Sigmoid colon (tissue), 7 donors: ENCODE results near the gene TAOK1. TPM values are rescaled to one million over a fixed set of nuclear protein-coding genes. Genes with fewer than 3 reads are reported as not detected.
A peak's percentile ranks its signal among the peaks of the same experiment; 100 is the strongest.

Source experiments
- DNase-seq: peaks from one replicate; pipeline ENCODE4 v3.0.0-alpha.2; 2019
- H3K27ac ChIP-seq, 4 donors: fragments of 200-600 bp; sonication (generic); one replicate each; pipeline ENCODE4 v1.5.1; 2016 to 2019; ENCODE audit warnings: mild to moderate bottlenecking in 1 of 4
- H3K27me3 ChIP-seq, 3 donors: fragments of 200-600 bp; sonication (generic); one replicate each; pipeline ENCODE4 v1.5.1; 2019; ENCODE audit warnings: mild to moderate bottlenecking in 1 of 3
- H3K36me3 ChIP-seq, 4 donors: fragments of 200-600 bp; sonication (generic); one replicate each; pipeline ENCODE4 v1.5.1; 2016 to 2019
- H3K4me1 ChIP-seq, 4 donors: fragments of 200-600 bp; sonication (generic); one replicate each; pipeline ENCODE4 v1.5.1; 2017 to 2019
- H3K4me3 ChIP-seq, 4 donors: fragments of 200-600 bp; sonication (generic); one replicate each; pipeline ENCODE4 v1.5.1; 2017 to 2019; ENCODE audit warnings: mild to moderate bottlenecking in 2 of 4, moderate library complexity in 1 of 4
- H3K9me3 ChIP-seq, 4 donors: fragments of 200-600 bp in 3 of 4; sonication (generic) in 3 of 4; one replicate each; pipeline versions ENCODE4 v1.5.1 to v1.6.1; 2013 to 2019
- EP300 ChIP-seq, 4 donors: sonication (generic); formaldehyde crosslinking; IDR thresholded peaks; one replicate each; pipeline ENCODE4 v1.6.1; 2017; ENCODE audit warnings: antibody characterized with exemption in 4 of 4
- POLR2A ChIP-seq, 2 donors: fragments of 450-650 bp; IDR thresholded peaks; one replicate each; pipeline ENCODE4 v1.6.1; 2016; ENCODE audit warnings: antibody characterized with exemption in 2 of 2, mild to moderate bottlenecking in 2 of 2, moderate library complexity in 2 of 2
- POLR2AphosphoS5 ChIP-seq, 4 donors: sonication (generic); formaldehyde crosslinking; IDR thresholded peaks; one replicate each; pipeline ENCODE4 v1.6.1; 2017; ENCODE audit warnings: antibody characterized with exemption in 4 of 4
- WGBS, 2 donors: extraction: QIAGEN DNeasy Blood & Tissue Kit; methylation state at CpG; one replicate each; pipeline ENCODE4 v1.1.7; 2013; 5-methylcytosine and 5-hydroxymethylcytosine counted together
- intact Hi-C: fragments of 100-400 bp; cut with DNase I; formaldehyde crosslinking; loops from one replicate; pipeline ENCODE4 v1.15.1; 2023
- polyA plus RNA-seq, 3 donors: library from polyadenylated mRNA; stranded (reverse); fragments of 200-250 nt; gene quantifications; one replicate each; pipeline ENCODE4 v1.2.3, GENCODE V29; 2013
- total RNA-seq, 4 donors: library from RNA; depleted of rRNA; stranded (reverse); fragments of >200 nt; gene quantifications; one replicate each; pipeline ENCODE4 v1.1.0, GENCODE V29; 2016
- TF ChIP-seq, protein P1 (sequence below), 4 experiments: fragments of 450-650 bp in 3 of 4; fragments of 200-600 bp in 1 of 4; IDR thresholded peaks; one replicate each; pipeline ENCODE4 v1.5.1; 2016 to 2019; ENCODE audit warnings: antibody characterized with exemption in 4 of 4, mild to moderate bottlenecking in 3 of 4, moderate library complexity in 2 of 4
- donor health status: healthy with polysubstance abuse.
- donor health status: Bipolar disorder and iron deficiency.
- donor health status: healthy.

TAOK1 gene
- total and polyA plus RNA-seq, 7 donors: 3.6 to 65.4 (median 46.3) TPM

DNA sequence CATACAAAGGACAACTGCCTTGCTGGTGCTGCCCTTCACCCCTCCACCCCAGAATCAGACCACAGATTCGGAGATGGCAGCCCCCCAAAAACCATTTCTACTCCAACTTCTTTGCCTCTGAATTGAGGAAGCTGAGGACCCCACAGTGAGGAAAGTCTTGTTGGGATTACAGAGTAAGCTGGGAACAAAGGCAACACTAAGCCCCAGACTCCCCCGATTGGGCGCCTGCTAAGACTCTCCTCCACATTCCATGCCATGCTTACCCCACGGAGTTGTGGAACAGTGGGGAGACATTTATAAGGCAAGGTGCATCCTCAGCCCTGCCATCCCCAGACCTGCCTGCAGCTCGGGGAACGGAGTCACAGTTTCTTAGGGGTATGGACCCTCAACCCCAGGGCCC lies 197.4 kb downstream of the TAOK1 start:
- TF ChIP-seq EP300 (IDR thresholded peaks at IDR 0.05) (no peak), POLR2A (IDR thresholded peaks at IDR 0.05) (no peak), POLR2AphosphoS5 (IDR thresholded peaks at IDR 0.05) (no peak)
- TF ChIP-seq, protein P1, sequence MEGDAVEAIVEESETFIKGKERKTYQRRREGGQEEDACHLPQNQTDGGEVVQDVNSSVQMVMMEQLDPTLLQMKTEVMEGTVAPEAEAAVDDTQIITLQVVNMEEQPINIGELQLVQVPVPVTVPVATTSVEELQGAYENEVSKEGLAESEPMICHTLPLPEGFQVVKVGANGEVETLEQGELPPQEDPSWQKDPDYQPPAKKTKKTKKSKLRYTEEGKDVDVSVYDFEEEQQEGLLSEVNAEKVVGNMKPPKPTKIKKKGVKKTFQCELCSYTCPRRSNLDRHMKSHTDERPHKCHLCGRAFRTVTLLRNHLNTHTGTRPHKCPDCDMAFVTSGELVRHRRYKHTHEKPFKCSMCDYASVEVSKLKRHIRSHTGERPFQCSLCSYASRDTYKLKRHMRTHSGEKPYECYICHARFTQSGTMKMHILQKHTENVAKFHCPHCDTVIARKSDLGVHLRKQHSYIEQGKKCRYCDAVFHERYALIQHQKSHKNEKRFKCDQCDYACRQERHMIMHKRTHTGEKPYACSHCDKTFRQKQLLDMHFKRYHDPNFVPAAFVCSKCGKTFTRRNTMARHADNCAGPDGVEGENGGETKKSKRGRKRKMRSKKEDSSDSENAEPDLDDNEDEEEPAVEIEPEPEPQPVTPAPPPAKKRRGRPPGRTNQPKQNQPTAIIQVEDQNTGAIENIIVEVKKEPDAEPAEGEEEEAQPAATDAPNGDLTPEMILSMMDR (IDR thresholded peaks at IDR 0.05): no peak
- intact Hi-C loops: no loop called here
- H3K9me3 ChIP-seq: no peaks in the 10 kb centered on the region
- peak overlapping the region in 3 of 4 donors; percentile 77 to 90 (median 89) for H3K4me3 ChIP-seq
- peak overlapping the region; percentile 82 to 92 (median 88) for H3K27ac ChIP-seq
- H3K27me3 ChIP-seq: no peaks in the 10 kb centered on the region
- H3K4me1 ChIP-seq: peaks cover 0 to 81% (median 73%) of the 10 kb centered on the region in 4 donors
- peaks cover 0 to 8% (median 0%) of the 10 kb centered on the region in 4 donors for H3K36me3 ChIP-seq
- 90 to 92% methylated on average over 6 of the region's 6 CpGs for WGBS, 2 donors
- no peak for DNase-seq

DNA sequence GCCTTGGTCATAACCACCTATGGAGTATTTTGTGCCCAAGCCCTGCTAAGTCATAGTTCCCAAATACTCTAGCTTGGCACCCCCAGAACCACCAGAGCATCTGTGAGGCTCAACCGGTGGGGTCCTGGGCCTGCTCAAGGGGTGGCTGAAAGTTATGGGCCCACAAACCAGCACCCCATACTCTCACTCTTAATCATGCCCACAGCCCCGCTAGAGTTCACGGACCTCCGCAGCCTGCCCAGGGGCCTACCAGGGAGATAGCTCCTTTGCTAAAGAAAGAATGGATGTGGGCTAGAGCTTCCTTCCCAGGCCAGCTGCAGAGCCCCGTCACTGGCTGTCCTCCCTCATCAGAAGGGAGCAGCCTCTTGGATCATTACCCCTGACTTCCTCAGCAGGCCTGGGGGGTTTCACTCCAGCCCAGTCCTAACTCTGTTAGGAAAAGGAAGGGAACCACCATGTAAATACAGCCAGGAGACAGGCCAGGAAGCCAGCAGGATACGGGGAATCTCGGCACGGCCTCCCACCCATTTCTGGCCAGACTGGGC lies 197.9 kb downstream of the TAOK1 start:
- H3K36me3 ChIP-seq: peaks cover 0 to 3% (median 0%) of the 10 kb centered on the region in 4 donors
- 34 to 41% methylated on average over 8 of the region's 8 CpGs for WGBS, 2 donors
- TF ChIP-seq, protein P1 (IDR thresholded peaks at IDR 0.05): no peak
- TF ChIP-seq POLR2AphosphoS5 (IDR thresholded peaks at IDR 0.05) (no peak), EP300 (IDR thresholded peaks at IDR 0.05) (no peak), POLR2A (IDR thresholded peaks at IDR 0.05) (no peak)
- H3K27ac ChIP-seq: peak overlapping the region; percentile 82 to 92 (median 88)
- intact Hi-C loops: loop anchor here (2.0 kb wide), 1 partner anchor 13 kb away; no protein-coding TSS in a partner anchor
- H3K9me3 ChIP-seq: no peaks in the 10 kb centered on the region
- peak overlapping the region; percentile 66 to 90 (median 83) for H3K4me3 ChIP-seq
- H3K27me3 ChIP-seq: no peaks in the 10 kb centered on the region
- no peak for DNase-seq
- H3K4me1 ChIP-seq: peaks cover 0 to 85% (median 76%) of the 10 kb centered on the region in 4 donors

DNA sequence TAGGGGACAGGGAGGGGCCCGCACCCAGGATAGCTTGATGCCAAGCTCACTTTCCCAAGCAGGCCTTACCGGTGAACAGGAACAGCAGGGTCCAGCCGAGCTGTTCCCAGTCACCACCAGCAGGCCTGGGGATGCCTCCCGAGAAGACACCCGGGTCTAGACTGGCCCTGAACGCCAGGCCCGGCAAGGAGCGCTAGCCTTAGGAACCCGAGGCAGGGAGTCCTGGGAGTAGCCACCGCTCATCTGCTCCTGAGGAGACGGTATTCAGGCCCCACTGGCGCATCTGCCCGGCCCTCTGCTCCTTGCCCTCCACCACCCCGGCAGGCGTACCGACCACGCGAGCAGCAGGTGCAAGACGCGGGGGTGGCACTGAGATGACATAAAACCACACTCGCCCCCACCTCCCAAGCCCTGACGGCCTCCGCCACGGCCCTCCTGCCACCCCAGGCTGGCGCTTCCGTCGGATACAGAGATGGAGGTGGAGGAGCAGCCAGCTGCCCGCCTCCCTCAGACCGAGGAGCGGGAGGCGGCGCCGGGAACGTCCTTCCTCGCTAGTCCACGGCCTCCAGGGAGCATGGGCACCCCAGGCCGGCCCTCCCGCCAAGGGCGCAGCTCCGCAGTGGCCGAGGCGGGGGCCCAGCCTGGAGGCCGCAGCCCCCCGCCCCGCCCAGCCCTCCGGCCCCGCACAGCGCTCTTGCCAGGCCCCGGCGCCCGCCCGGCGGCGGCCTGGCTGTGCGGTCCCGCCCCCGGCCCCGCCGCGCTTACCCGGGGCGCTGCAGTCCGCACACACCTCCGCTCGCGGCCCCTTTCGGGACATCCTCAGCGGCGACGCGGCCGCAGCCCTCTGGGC lies 198.6 kb downstream of the TAOK1 start:
- H3K36me3 ChIP-seq: no peaks in the 10 kb centered on the region
- peak overlapping the region; percentile 66 to 90 (median 83) for H3K4me3 ChIP-seq
- 1% methylated on average over 72 of the region's 72 CpGs for WGBS, 2 donors
- H3K4me1 ChIP-seq: peaks cover 0 to 85% (median 76%) of the 10 kb centered on the region in 4 donors
- H3K27ac ChIP-seq: peak overlapping the region; percentile 82 to 92 (median 88)
- H3K27me3 ChIP-seq: no peaks in the 10 kb centered on the region
- intact Hi-C loops: loop anchor here (2.0 kb wide), 1 partner anchor 14 kb away; no protein-coding TSS in a partner anchor
- H3K9me3 ChIP-seq: no peaks in the 10 kb centered on the region
- TF ChIP-seq POLR2AphosphoS5 (IDR thresholded peaks at IDR 0.05) (peak in 1 of 4 donors; percentile 27), POLR2A (IDR thresholded peaks at IDR 0.05) (no peak)
- TF ChIP-seq, protein P1 (IDR thresholded peaks at IDR 0.05): peak in 1 of 4 experiments; percentile 11
- no peak for DNase-seq

GRCh38 chr17:29589524-29590410 lies 199.6 kb downstream of the TAOK1 start, which contains the start of gene GIT1:
TSS of gene GIT1 (minus strand) at chr17:29589648. CDS start at chr17:29589378, 270 bp downstream.
- H3K9me3 ChIP-seq: no peaks in the 10 kb centered on the region
- H3K36me3 ChIP-seq: no peaks in the 10 kb centered on the region
- TF ChIP-seq POLR2AphosphoS5 (IDR thresholded peaks at IDR 0.05) (peak; percentile 36 to 73 (median 62)), EP300 (IDR thresholded peaks at IDR 0.05) (no peak), POLR2A (IDR thresholded peaks at IDR 0.05) (no peak)
- TF ChIP-seq, protein P1 (IDR thresholded peaks at IDR 0.05): no peak
- peak; percentile 92 for DNase-seq
- no peaks in the 10 kb centered on the region for H3K27me3 ChIP-seq
- peak within 1 kb of the TSS; percentile 88 to 92 (median 90) for H3K27ac ChIP-seq
- peaks cover 0 to 85% (median 76%) of the 10 kb centered on the region in 4 donors for H3K4me1 ChIP-seq
- intact Hi-C loops: loop anchor here (2.0 kb wide), 1 partner anchor 15 kb away; no protein-coding TSS in a partner anchor
- 3 to 5% methylated on average over 70 of the region's 70 CpGs for WGBS, 2 donors
- peak within 1 kb of the TSS; percentile 66 to 90 (median 83) for H3K4me3 ChIP-seq
